SJCRH30 (cell line): Measurements from ENCODE around the gene GBX1. TPM values are rescaled to one million over a fixed set of nuclear protein-coding genes. Genes with fewer than 3 reads are reported as not detected.

Experiments
- DNase-seq, 2 experiments: peaks; one replicate each; pipeline ENCODE4 v3.0.0-alpha.2; 2015 to 2020
- H3K27ac ChIP-seq: fragments of 250-450 bp; sonication (Bioruptor Pico); 2 replicates; pipeline ENCODE4 v1.5.1; 2020; ENCODE audit warnings: mild to moderate bottlenecking, moderate library complexity
- H3K27me3 ChIP-seq: fragments of 250-450 bp; sonication (Bioruptor Pico); 2 replicates; pipeline ENCODE4 v1.5.1; 2020; ENCODE audit warnings: mild to moderate bottlenecking, moderate library complexity
- H3K36me3 ChIP-seq: fragments of 250-450 bp; sonication (Bioruptor Pico); 2 replicates; pipeline ENCODE4 v1.5.1; 2020; ENCODE audit warnings: mild to moderate bottlenecking, moderate library complexity
- H3K4me1 ChIP-seq: fragments of 250-450 bp; sonication (Bioruptor Pico); 2 replicates; pipeline ENCODE4 v1.5.1; 2020; ENCODE audit warnings: mild to moderate bottlenecking, moderate library complexity
- H3K4me3 ChIP-seq: fragments of 250-450 bp; sonication (Bioruptor Pico); 2 replicates; pipeline ENCODE4 v1.5.1; 2020; ENCODE audit warnings: mild to moderate bottlenecking, moderate library complexity
- H3K9me3 ChIP-seq: fragments of 250-450 bp; sonication (Bioruptor Pico); replicated peaks from 2 replicates; pipeline ENCODE4 v1.5.1; 2020; ENCODE audit warnings: mild to moderate bottlenecking, moderate library complexity
- total RNA-seq: library from RNA; depleted of rRNA; stranded (reverse); fragments of >200 nt; shearing (Covaris generic); gene quantifications from 2 replicates; pipeline ENCODE4 v1.2.3, GENCODE V29; 2014

GBX1 gene
- total RNA-seq, 1 experiment from 2014 or later: 0.95 TPM

GRCh38 chr7:151133986-151134742, 33.3 kb downstream of the GBX1 start:
- H3K27me3 ChIP-seq: no peaks in the 10 kb centered on the region
- H3K9me3 ChIP-seq: no peaks in the 10 kb centered on the region
- peaks cover 43% of the 10 kb centered on the region for H3K36me3 ChIP-seq
- H3K4me1 ChIP-seq: peaks cover 23% of the 10 kb centered on the region
- no peak for DNase-seq
- H3K27ac ChIP-seq: no peak overlapping the region
- H3K4me3 ChIP-seq: no peak overlapping the region

- no peaks in the 10 kb centered on the region for H3K27me3 ChIP-seq
- H3K27ac ChIP-seq: no peak overlapping the region
- H3K4me3 ChIP-seq: no peak overlapping the region
- H3K36me3 ChIP-seq: peaks cover 47% of the 10 kb centered on the region
- H3K4me1 ChIP-seq: peaks cover 23% of the 10 kb centered on the region
- DNase-seq: no peak
- H3K9me3 ChIP-seq: no peaks in the 10 kb centered on the region
Measured at GRCh38 chr7:151133266-151133985, 34.1 kb downstream of the GBX1 start.

GRCh38 chr7:151132461-151133205, 34.9 kb downstream of the GBX1 start:
- H3K4me1 ChIP-seq: peaks cover 23% of the 10 kb centered on the region
- peak overlapping the region; percentile 82 for H3K27ac ChIP-seq
- H3K36me3 ChIP-seq: peaks cover 47% of the 10 kb centered on the region
- H3K9me3 ChIP-seq: no peaks in the 10 kb centered on the region
- H3K27me3 ChIP-seq: no peaks in the 10 kb centered on the region
- no peak for DNase-seq
- no peak overlapping the region for H3K4me3 ChIP-seq

- peak; percentile 97 to 99 for DNase-seq
- peaks cover 23% of the 10 kb centered on the region for H3K4me1 ChIP-seq
- peaks cover 44% of the 10 kb centered on the region for H3K36me3 ChIP-seq
Measured at GRCh38 chr7:151131592-151132293, 35.8 kb downstream of the GBX1 start.

GRCh38 chr7:151131224-151131591, 36.3 kb downstream of the GBX1 start:
- Histone ChIP-seq H3K9me3 (no peaks in the 10 kb centered on the region), H3K27me3 (no peaks in the 10 kb centered on the region), H3K4me1 (peaks cover 23% of the 10 kb centered on the region), H3K4me3 (no peak overlapping the region), H3K36me3 (peaks cover 44% of the 10 kb centered on the region), H3K27ac (peak overlapping the region; percentile 82)
- DNase-seq: no peak

More at GRCh38 chr7:151131592-151132293, 35.8 kb downstream of the GBX1 start:
- H3K27me3 ChIP-seq: no peaks in the 10 kb centered on the region
- peak overlapping the region; percentile 82 for H3K27ac ChIP-seq
- H3K4me3 ChIP-seq: no peak overlapping the region
- H3K9me3 ChIP-seq: no peaks in the 10 kb centered on the region

- Histone ChIP-seq H3K27me3 (no peaks in the 10 kb centered on the region), H3K36me3 (peaks cover 41% of the 10 kb centered on the region), H3K9me3 (no peaks in the 10 kb centered on the region), H3K4me1 (peaks cover 23% of the 10 kb centered on the region), H3K4me3 (no peak overlapping the region), H3K27ac (peak overlapping the region; percentile 82)
- no peak for DNase-seq
Measured at GRCh38 chr7:151130741-151131157, 36.7 kb downstream of the GBX1 start.

GRCh38 chr7:151129960-151130591, 37.4 kb downstream of the GBX1 start:
- no peak overlapping the region for H3K27ac ChIP-seq
- H3K27me3 ChIP-seq: no peaks in the 10 kb centered on the region
- H3K36me3 ChIP-seq: peaks cover 41% of the 10 kb centered on the region
- H3K4me3 ChIP-seq: no peak overlapping the region
- H3K4me1 ChIP-seq: peaks cover 23% of the 10 kb centered on the region
- no peak for DNase-seq
- no peaks in the 10 kb centered on the region for H3K9me3 ChIP-seq

- no peaks in the 10 kb centered on the region for H3K9me3 ChIP-seq
- H3K27me3 ChIP-seq: no peaks in the 10 kb centered on the region
- H3K4me3 ChIP-seq: no peak overlapping the region
- H3K4me1 ChIP-seq: peaks cover 23% of the 10 kb centered on the region
- DNase-seq: peak; percentile 26 to 48
- H3K36me3 ChIP-seq: peaks cover 42% of the 10 kb centered on the region
- peak overlapping the region; percentile 43 for H3K27ac ChIP-seq
Measured at GRCh38 chr7:151129117-151129959, 38.2 kb downstream of the GBX1 start.

GRCh38 chr7:151128716-151129115, 38.8 kb downstream of the GBX1 start:
- Histone ChIP-seq H3K4me3 (no peak overlapping the region), H3K27me3 (no peaks in the 10 kb centered on the region), H3K9me3 (no peaks in the 10 kb centered on the region), H3K27ac (peak overlapping the region; percentile 43), H3K4me1 (peaks cover 23% of the 10 kb centered on the region), H3K36me3 (peaks cover 42% of the 10 kb centered on the region)
- DNase-seq: no peak

GRCh38 chr7:151128144-151128543, 39.4 kb downstream of the GBX1 start:
- Histone ChIP-seq H3K27me3 (no peaks in the 10 kb centered on the region), H3K4me1 (peaks cover 23% of the 10 kb centered on the region), H3K4me3 (no peak overlapping the region), H3K9me3 (no peaks in the 10 kb centered on the region), H3K36me3 (peaks cover 44% of the 10 kb centered on the region), H3K27ac (no peak overlapping the region)
- DNase-seq: no peak

- Histone ChIP-seq H3K27me3 (no peaks in the 10 kb centered on the region), H3K36me3 (peaks cover 41% of the 10 kb centered on the region), H3K4me1 (peaks cover 13% of the 10 kb centered on the region), H3K9me3 (no peaks in the 10 kb centered on the region), H3K27ac (no peak overlapping the region), H3K4me3 (no peak overlapping the region)
- DNase-seq: no peak
Measured at GRCh38 chr7:151126491-151127137, 40.9 kb downstream of the GBX1 start.

- Histone ChIP-seq H3K9me3 (no peaks in the 10 kb centered on the region), H3K4me1 (peaks cover 6% of the 10 kb centered on the region), H3K4me3 (no peak overlapping the region), H3K27ac (no peak overlapping the region), H3K36me3 (peaks cover 38% of the 10 kb centered on the region), H3K27me3 (no peaks in the 10 kb centered on the region)
- no peak for DNase-seq
Measured at GRCh38 chr7:151125846-151126481, 41.5 kb downstream of the GBX1 start.

GRCh38 chr7:151125470-151125845, 42.0 kb downstream of the GBX1 start:
- H3K36me3 ChIP-seq: peaks cover 35% of the 10 kb centered on the region
- no peak overlapping the region for H3K27ac ChIP-seq
- no peak overlapping the region for H3K4me3 ChIP-seq
- no peaks in the 10 kb centered on the region for H3K27me3 ChIP-seq
- no peaks in the 10 kb centered on the region for H3K9me3 ChIP-seq
- DNase-seq: no peak
- H3K4me1 ChIP-seq: peaks cover 3% of the 10 kb centered on the region; the same call in 1 of the 2 replicates
